GM13976 (cell line): Measurements from ENCODE around the gene PCBP3.

Source experiments
- DNase-seq: peaks from one replicate; pipeline ENCODE4 v3.0.0; 2012; ENCODE audit warnings: low spot score
- in situ Hi-C: fragments of 300-500 bp; cut with MboI; formaldehyde crosslinking; loops from one replicate; pipeline ENCODE4 v1.12.0; 2022; ENCODE audit warnings: low sequenced_read_pairs, mixed read lengths, inconsistent platforms; ENCODE audit not compliant: unreplicated experiment
- TF ChIP-seq, protein P1 (sequence below): IDR thresholded peaks from 2 replicates; pipeline ENCODE4 v1.5.1; 2012; ENCODE audit warnings: borderline replicate concordance, mild to moderate bottlenecking; ENCODE audit not compliant: insufficient read depth; ENCODE audit errors: extremely low read depth, missing control alignments, control extremely low read depth

The PCBP3 gene

DNA sequence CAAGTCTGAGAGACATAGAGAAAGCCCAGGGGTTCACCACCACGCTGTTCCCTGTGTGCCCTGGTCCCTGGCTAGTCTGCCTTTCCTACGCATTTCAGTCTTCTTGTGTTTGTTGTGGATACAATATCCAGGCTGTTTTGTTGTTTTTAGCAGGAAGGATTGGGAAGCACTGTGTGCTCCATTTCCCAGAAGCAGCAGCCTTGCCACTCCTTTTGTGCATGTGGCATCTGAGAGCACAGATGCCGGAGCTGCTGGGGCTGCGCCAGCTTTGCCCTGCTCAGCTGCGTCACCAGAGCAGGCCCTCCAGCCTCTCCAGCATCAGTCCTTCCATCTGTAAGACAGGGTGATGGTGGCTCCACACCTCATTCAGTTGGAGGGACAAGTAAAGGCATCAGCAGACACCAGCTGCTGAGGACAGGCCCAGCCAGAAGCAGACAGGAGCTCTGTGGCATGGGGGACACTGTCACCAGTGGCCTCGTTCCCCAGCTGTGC lies 243.6 kb downstream of the PCBP3 start:
- TF ChIP-seq, protein P1, sequence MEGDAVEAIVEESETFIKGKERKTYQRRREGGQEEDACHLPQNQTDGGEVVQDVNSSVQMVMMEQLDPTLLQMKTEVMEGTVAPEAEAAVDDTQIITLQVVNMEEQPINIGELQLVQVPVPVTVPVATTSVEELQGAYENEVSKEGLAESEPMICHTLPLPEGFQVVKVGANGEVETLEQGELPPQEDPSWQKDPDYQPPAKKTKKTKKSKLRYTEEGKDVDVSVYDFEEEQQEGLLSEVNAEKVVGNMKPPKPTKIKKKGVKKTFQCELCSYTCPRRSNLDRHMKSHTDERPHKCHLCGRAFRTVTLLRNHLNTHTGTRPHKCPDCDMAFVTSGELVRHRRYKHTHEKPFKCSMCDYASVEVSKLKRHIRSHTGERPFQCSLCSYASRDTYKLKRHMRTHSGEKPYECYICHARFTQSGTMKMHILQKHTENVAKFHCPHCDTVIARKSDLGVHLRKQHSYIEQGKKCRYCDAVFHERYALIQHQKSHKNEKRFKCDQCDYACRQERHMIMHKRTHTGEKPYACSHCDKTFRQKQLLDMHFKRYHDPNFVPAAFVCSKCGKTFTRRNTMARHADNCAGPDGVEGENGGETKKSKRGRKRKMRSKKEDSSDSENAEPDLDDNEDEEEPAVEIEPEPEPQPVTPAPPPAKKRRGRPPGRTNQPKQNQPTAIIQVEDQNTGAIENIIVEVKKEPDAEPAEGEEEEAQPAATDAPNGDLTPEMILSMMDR, result no peak
- no peak for DNase-seq
- in situ Hi-C loops, result no loop called here

GRCh38 chr21:45887788-45888187 lies 244.3 kb downstream of the PCBP3 start:
- TF ChIP-seq, protein P1, result no peak
- in situ Hi-C loops, result no loop called here
- DNase-seq, result no peak

DNA sequence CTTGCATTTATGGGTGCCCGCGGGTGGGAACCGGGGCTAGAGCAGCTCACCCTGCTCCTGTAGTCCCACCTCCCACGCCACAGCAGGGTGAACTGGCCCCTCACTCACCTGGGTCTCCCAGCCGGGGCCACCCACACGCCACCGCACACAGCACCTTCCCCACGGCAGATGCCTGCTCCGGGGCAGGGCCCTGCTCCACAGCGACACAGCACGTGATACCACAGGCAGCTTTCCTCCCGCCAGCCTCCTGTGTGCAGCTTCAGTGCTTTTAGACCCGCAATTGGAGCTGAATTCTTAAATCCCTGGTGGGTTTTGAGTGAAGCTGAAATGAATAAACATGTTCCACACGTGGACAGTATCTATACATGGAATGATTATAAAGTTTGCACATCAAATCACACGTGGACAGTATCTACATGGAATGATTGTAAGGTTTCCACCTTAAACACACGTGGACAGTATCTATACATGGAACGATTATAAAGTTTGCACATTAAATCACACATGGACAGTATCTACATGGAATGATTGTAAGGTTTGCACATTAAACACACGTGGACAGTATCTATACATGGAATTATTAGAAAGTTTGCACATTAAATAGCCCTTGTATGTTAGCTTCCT lies 245.0 kb downstream of the PCBP3 start:
- DNase-seq, result no peak
- in situ Hi-C loops, result no loop called here
- TF ChIP-seq, protein P1, result no peak

- TF ChIP-seq, protein P1, result no peak
- in situ Hi-C loops, result no loop called here
- DNase-seq, result no peak
Measured at GRCh38 chr21:45889256-45889655, 245.7 kb downstream of the PCBP3 start.

DNA sequence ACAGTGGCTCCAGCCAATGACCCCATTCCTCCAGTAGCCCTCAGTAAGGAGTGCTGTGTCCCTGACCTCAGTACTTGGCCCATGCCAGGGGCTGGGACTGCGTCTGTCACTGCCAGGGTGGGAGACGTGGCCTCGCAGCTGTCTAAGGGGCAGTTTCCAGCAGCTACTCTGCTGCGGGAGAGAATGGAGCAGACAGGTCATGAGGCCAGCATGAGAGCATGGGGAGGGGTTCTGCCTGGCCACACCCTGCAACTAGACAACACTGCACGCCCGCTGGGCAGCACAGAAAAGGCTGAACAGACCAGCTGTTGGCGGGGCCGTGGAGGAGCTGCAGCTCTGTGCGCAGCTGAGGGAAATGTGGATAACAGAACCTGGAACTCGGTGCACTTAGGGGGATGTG lies 246.4 kb downstream of the PCBP3 start:
- TF ChIP-seq, protein P1, result no peak
- in situ Hi-C loops, result no loop called here
- no peak for DNase-seq

DNA sequence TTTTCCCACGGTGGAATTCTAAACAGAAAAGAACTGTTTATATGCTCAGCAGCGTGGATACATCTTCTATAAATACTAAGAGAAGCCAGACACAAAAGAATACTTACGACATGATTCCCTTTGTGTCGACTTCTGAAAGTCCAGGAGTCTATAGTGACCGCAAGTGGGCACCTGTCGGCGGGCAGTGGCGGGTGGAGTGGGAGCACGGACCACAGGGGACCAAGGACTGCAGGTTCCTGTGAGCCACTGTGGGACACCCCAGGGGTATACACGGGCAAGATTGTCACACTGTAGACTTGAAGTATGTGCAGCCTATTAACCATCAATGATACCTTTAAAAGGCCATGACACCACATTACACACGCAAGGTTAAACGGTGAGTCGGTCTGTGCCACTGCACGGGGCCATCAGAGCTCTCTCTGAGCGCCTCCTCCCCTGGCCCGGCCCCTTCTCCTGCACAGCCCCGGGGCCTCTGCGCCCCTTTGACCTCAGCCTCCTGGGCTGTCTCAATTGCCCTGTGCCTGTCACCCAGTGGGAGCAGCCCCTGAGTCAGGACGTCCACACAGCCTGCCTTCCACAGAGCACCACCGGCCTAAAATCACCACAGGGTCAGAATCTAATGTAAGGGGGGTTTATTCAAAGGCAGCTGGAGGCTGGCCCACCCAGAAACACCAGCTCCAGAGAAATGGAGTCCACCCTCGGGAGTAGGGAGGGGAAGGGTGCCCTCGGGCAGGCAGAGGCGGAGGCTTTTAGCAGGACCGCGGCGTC lies 248.0 kb downstream of the PCBP3 start:
- no peak for DNase-seq
- TF ChIP-seq, protein P1, result no peak
- in situ Hi-C loops, result no loop called here
